ENCODE measurements around the gene AKAP8. TPM values are rescaled to one million over a fixed set of nuclear protein-coding genes. Genes with fewer than 3 reads are reported as not detected.

Gene AKAP8
- total and polyA plus RNA-seq, 2 of the 4 experiments (the other 2 are of a cell fraction): 12.2 to 13.4 TPM

- CTCF ChIA-PET: no interaction called here
- Histone ChIP-seq H3K56ac (ENCODE audit: extremely low read depth, insufficient read depth, low read length) (no peak overlapping the region), H2BK15ac (ENCODE audit: low read depth, low read length) (no peak overlapping the region), H3K4me1 (ENCODE audit: control insufficient read depth, insufficient read depth, low read length) (no peaks in the 10 kb centered on the region), H3K9ac (ENCODE audit: low read depth, low read length) (no peak overlapping the region), H4K20me1 (ENCODE audit: insufficient read depth, low read length) (peaks cover 22% of the 10 kb centered on the region), H4K8ac (ENCODE audit: low read depth in 2 of 2, low read length in 2 of 2) (no peak overlapping the region), H2BK20ac (ENCODE audit: low read depth, low read length) (no peak overlapping the region), H4K5ac (ENCODE audit: low read depth, low read length) (no peak overlapping the region), H3K4me3 (ENCODE audit: insufficient read depth, low read depth, low read length) (no peak overlapping the region), H3K27ac (ENCODE audit: insufficient read depth, low read length) (no peak overlapping the region), H3K9me1 (ENCODE audit: insufficient read depth, low read length) (no peaks in the 10 kb centered on the region; the same call in 1 of the 2 replicates), H3K4me2 (ENCODE audit: low read depth, low read length) (no peak overlapping the region), H2AFZ (replicated peaks; ENCODE audit: low read length, poor library complexity) (no peak overlapping the region), H3K4ac (ENCODE audit: low read depth, low read length) (no peak overlapping the region), H2BK5ac (ENCODE audit: low read depth, low read length, poor library complexity, severe bottlenecking) (no peak overlapping the region), H3K18ac (ENCODE audit: low read depth, low read length) (no peak overlapping the region), H3K27me3 (ENCODE audit: control insufficient read depth, insufficient read depth, low read length) (no peaks in the 10 kb centered on the region), H2AK9ac (replicated peaks; ENCODE audit: low read depth, low read length, poor library complexity) (no peak overlapping the region), H2AK5ac (ENCODE audit: low read depth, low read length) (no peak overlapping the region), H3K23ac (ENCODE audit: low read depth, low read length) (no peak overlapping the region), H3K14ac (replicated peaks; ENCODE audit: low read depth, low read length) (no peak overlapping the region), H4K91ac (ENCODE audit: insufficient read depth, low read depth, low read length) (no peak overlapping the region), H3K36me3 (ENCODE audit: control insufficient read depth, insufficient read depth, low read length) (peaks cover 73% of the 10 kb centered on the region), H3K79me1 (ENCODE audit: low read depth in 1 of 2, low read length in 2 of 2) (peaks cover 12 to 59% of the 10 kb centered on the region in 2 experiments), H3K9me3 (ENCODE audit: control insufficient read depth, insufficient read depth, low read length) (no peaks in the 10 kb centered on the region), H2BK120ac (ENCODE audit: low read depth, low read length) (no peak overlapping the region)
- POLR2A ChIA-PET (ENCODE audit: unreplicated experiment): no interaction called here
- no peak for TF ChIP-seq ELK1 (IDR thresholded peaks at IDR 0.05; ENCODE audit: borderline replicate concordance, low read depth, low read length)
- in situ Hi-C loops (cut with MboI; ENCODE audit: low sequenced_read_pairs) (no loop called here), intact Hi-C loops (cut with micrococcal nuclease) (no loop called here), dilution Hi-C loops (cut with HindIII; ENCODE audit: low sequenced_read_pairs, unreplicated experiment) (no loop called here)
- no TSS peak for BruUV-seq (replicated peaks)
- DNase-seq (no peak), ATAC-seq (ENCODE audit: low read depth) (no peak)
- WGBS, 2 experiments (ENCODE audit: extremely low coverage in 2 of 2, insufficient read length in 1 of 2): 97% methylated on average over 5 of the region's 9 CpGs; no CpG with 5 or more reads in 1 of the 2 experiments
These were observed 10.0 kb downstream of the AKAP8 start for GRCh38 chr19:15369594-15369891.

Data from IMR-90 (cell line).